Gastrocnemius medialis (tissue), 4 donors: Measurements from ENCODE around the gene C8A. TPM values are rescaled to one million over a fixed set of nuclear protein-coding genes. Genes with fewer than 3 reads are reported as not detected.

Source experiments
- ATAC-seq, 2 donors: fragments of 150-250 bp; one replicate each; pipeline ENCODE4 v1.9.1; 2016
- DNase-seq, 2 donors: peaks; one replicate each; pipeline ENCODE4 v3.0.0-alpha.2; 2019
- H3K27ac ChIP-seq, 4 donors: fragments of 200-600 bp; sonication (generic); 1 replicate in 1 of 4; 2 replicates in 3 of 4; pipeline ENCODE4 v1.5.1; 2016 to 2018; ENCODE audit warnings: mild to moderate bottlenecking in 2 of 4, moderate library complexity in 1 of 4
- H3K27me3 ChIP-seq, 3 donors: fragments of 200-600 bp; sonication (generic) in 2 of 3; 1 replicate in 1 of 3; 2 replicates in 2 of 3; pipeline versions ENCODE4 v1.5.1 to v1.6.0; 2016 to 2019; ENCODE audit warnings: mild to moderate bottlenecking in 1 of 3, moderate library complexity in 1 of 3
- H3K36me3 ChIP-seq, 2 donors: fragments of 200-600 bp; sonication (generic) in 1 of 2; one replicate each; pipeline ENCODE4 v1.5.1; 2017 to 2018
- H3K4me1 ChIP-seq, 2 donors: fragments of 200-600 bp; sonication (generic) in 1 of 2; one replicate each; pipeline ENCODE4 v1.5.1; 2016 to 2017; ENCODE audit warnings: mild to moderate bottlenecking in 2 of 2
- H3K4me3 ChIP-seq, 4 donors: fragments of 200-600 bp; sonication (generic) in 3 of 4; 1 replicate in 1 of 4; 2 replicates in 3 of 4; pipeline ENCODE4 v1.5.1; 2016 to 2019; ENCODE audit warnings: mild to moderate bottlenecking in 2 of 4
- H3K9me3 ChIP-seq, 3 donors: fragments of 200-600 bp; sonication (generic) in 2 of 3; 1 replicate in 1 of 3; 2 replicates in 2 of 3; pipeline ENCODE4 v1.5.1; 2016 to 2019
- POLR2A ChIP-seq, 2 donors: fragments of 450-650 bp; IDR thresholded peaks; one replicate each; pipeline ENCODE4 v1.6.1; 2017; ENCODE audit warnings: antibody characterized with exemption in 2 of 2, mild to moderate bottlenecking in 2 of 2, moderate library complexity in 2 of 2
- in situ Hi-C, 4 donors: fragments of 200-750 bp; cut with MboI; loops; one replicate each; pipeline versions ENCODE4 v1.15.0 to v1.8.0; 2017; ENCODE audit warnings: low sequenced_read_pairs in 4 of 4
- intact Hi-C: fragments of 100-400 bp; cut with DNase I; formaldehyde crosslinking; loops from one replicate; pipeline ENCODE4 v1.15.1; 2023; ENCODE audit warnings: low total_unique reads
- total RNA-seq, 4 donors: library from RNA; depleted of rRNA; stranded (reverse); fragments of >200 nt; gene quantifications; one replicate each; pipeline versions ENCODE4 v1.1.0 to v1.2.3, GENCODE V29; 2016
- TF ChIP-seq, protein P1 (sequence below), 5 experiments: fragments of 450-650 bp in 3 of 5; fragments of 200-600 bp in 2 of 5; sonication (generic) in 2 of 5; IDR thresholded peaks in 4 of 5; conservative IDR thresholded peaks in 1 of 5; 1 replicate in 4 of 5; 2 replicates in 1 of 5; pipeline ENCODE4 v1.5.1; 2016 to 2019; ENCODE audit warnings: antibody characterized with exemption in 5 of 5, mild to moderate bottlenecking in 3 of 5, moderate library complexity in 3 of 5

The C8A gene
- total RNA-seq, 4 donors from 2014 or later, result 0.20 to 0.40 TPM; not detected in 2

DNA sequence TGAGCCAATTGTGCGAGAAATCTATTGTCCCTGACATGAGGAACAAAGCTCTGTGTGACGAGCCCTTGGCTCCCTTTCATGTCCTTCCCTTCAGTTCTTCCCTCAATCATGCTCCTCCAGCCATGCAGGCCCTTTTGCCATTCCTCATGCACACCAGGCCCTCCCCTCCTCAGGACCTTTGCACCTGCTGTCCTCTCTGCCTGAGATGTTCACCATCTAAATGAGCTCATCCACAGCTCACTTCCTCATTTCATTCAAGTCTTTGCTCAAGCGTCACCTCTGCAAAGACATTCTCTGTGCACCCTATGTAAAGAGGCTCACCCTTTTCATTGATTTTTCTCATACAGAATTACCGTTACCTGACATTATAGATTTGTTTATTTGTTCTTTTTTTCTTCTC lies 67.5 kb downstream of the C8A start:
- no peaks in the 10 kb centered on the region for H3K4me1 ChIP-seq
- no peaks in the 10 kb centered on the region for H3K36me3 ChIP-seq
- ATAC-seq (no peak), DNase-seq (no peak)
- intact Hi-C loops (no loop called here), in situ Hi-C loops (no loop called here)
- TF ChIP-seq, protein P1, sequence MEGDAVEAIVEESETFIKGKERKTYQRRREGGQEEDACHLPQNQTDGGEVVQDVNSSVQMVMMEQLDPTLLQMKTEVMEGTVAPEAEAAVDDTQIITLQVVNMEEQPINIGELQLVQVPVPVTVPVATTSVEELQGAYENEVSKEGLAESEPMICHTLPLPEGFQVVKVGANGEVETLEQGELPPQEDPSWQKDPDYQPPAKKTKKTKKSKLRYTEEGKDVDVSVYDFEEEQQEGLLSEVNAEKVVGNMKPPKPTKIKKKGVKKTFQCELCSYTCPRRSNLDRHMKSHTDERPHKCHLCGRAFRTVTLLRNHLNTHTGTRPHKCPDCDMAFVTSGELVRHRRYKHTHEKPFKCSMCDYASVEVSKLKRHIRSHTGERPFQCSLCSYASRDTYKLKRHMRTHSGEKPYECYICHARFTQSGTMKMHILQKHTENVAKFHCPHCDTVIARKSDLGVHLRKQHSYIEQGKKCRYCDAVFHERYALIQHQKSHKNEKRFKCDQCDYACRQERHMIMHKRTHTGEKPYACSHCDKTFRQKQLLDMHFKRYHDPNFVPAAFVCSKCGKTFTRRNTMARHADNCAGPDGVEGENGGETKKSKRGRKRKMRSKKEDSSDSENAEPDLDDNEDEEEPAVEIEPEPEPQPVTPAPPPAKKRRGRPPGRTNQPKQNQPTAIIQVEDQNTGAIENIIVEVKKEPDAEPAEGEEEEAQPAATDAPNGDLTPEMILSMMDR (IDR thresholded peaks at IDR 0.05 in 4 of 5, conservative IDR thresholded peaks at IDR 0.05 in 1 of 5), result no peak
- no peak for TF ChIP-seq POLR2A (IDR thresholded peaks at IDR 0.05)
- H3K9me3 ChIP-seq, result no peaks in the 10 kb centered on the region
- no peak overlapping the region for H3K4me3 ChIP-seq
- no peak overlapping the region for H3K27ac ChIP-seq
- H3K27me3 ChIP-seq, result no peaks in the 10 kb centered on the region

DNA sequence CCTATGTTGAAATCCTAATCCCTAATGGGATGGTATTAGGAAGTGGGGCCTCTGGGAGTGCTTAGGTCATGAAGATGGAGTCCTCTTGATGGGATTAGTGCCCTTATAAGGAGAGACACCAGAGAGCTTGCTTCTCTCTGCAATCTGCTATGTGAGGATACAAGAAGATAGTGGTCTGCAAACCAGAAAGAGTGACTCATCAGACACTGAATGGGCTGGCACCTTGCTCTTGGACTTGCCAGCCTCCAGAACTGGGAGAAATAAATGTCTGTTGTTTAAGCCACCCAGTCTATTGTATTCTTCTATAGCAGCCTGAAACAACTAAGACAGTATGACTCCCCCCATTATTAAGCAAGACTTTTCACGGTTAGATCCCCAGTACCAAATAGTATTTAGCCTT lies 67.9 kb downstream of the C8A start:
- no peak overlapping the region for H3K4me3 ChIP-seq
- TF ChIP-seq, protein P1 (IDR thresholded peaks at IDR 0.05 in 4 of 5, conservative IDR thresholded peaks at IDR 0.05 in 1 of 5), result no peak
- TF ChIP-seq POLR2A (IDR thresholded peaks at IDR 0.05), result no peak
- no peak for ATAC-seq
- H3K36me3 ChIP-seq, result no peaks in the 10 kb centered on the region
- H3K4me1 ChIP-seq, result no peaks in the 10 kb centered on the region
- H3K9me3 ChIP-seq, result no peaks in the 10 kb centered on the region
- DNase-seq, result no peak
- no peak overlapping the region for H3K27ac ChIP-seq
- no peaks in the 10 kb centered on the region for H3K27me3 ChIP-seq
- in situ Hi-C loops, result no loop called here
- intact Hi-C loops, result no loop called here

DNA sequence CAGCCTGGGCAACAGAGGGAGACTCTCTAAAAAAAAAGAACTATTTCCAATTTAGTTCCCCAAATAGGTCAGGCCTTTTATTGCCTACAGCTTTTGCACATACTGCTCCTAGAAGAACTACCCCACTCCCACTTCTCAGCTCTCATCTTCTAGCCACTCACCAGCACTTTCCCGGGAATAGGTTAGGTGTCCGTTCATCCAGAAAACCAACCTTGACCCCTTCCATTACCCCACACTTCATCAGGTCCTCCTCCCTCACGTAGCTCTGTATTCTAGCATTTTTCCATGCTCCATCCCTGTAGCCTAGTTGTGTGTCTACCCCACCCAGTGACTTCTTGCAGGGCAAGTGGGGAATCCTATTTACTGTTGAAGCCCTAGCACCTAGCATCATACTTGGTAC lies 68.6 kb downstream of the C8A start:
- H3K27ac ChIP-seq, result no peak overlapping the region
- intact Hi-C loops (no loop called here), in situ Hi-C loops (no loop called here)
- no peaks in the 10 kb centered on the region for H3K27me3 ChIP-seq
- H3K9me3 ChIP-seq, result no peaks in the 10 kb centered on the region
- ATAC-seq (no peak), DNase-seq (no peak)
- no peak for TF ChIP-seq POLR2A (IDR thresholded peaks at IDR 0.05)
- TF ChIP-seq, protein P1 (IDR thresholded peaks at IDR 0.05 in 4 of 5, conservative IDR thresholded peaks at IDR 0.05 in 1 of 5), result no peak
- no peaks in the 10 kb centered on the region for H3K4me1 ChIP-seq
- no peaks in the 10 kb centered on the region for H3K36me3 ChIP-seq
- H3K4me3 ChIP-seq, result no peak overlapping the region

DNA sequence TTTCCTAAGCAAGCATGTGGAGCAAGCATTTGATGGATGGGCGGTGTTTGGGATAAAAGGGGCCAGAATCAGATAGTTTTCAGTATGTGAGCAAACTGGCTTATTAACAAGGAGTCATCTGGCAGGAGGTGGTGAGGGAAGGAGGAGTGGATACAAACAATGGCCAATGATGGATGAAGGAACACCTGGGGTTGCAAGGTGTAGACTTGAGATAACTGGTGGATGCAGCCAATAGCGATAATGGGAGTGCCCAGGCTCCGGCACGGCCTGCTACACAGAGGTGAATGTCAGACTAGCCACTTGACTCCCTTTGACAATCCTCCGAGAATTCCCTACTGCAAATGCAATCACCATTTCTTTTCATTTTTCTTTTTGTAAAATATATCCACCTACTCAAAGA lies 69.5 kb downstream of the C8A start:
- Histone ChIP-seq H3K27ac (no peak overlapping the region), H3K27me3 (no peaks in the 10 kb centered on the region), H3K4me3 (no peak overlapping the region), H3K9me3 (no peaks in the 10 kb centered on the region), H3K4me1 (no peaks in the 10 kb centered on the region), H3K36me3 (no peaks in the 10 kb centered on the region)
- DNase-seq (no peak), ATAC-seq (no peak)
- in situ Hi-C loops, result no loop called here
- TF ChIP-seq, protein P1 (IDR thresholded peaks at IDR 0.05 in 4 of 5, conservative IDR thresholded peaks at IDR 0.05 in 1 of 5), result no peak
- TF ChIP-seq POLR2A (IDR thresholded peaks at IDR 0.05), result no peak
- intact Hi-C loops, result no loop called here

DNA sequence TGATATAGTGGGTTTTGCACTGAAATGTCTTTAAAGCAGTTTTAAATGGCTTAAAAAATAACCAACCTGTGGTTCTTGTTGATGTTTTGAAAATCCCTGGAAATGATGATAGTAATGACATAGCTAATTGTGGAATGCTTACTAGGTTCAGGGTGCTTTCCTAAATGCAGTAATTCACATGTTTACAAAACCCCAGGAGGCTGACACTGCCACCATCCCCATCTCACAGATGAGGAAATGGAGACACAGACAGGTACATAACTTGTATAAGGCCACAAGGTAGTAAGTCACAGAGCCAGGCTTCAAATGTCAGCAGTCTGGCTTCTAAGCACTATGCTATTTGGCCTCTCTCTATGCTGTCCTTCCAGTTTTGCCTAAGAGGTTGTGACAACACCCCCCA lies 70.6 kb downstream of the C8A start:
- intact Hi-C loops, result no loop called here

More for the DNA sequence above, 70.6 kb downstream of the C8A start:
- H3K27me3 ChIP-seq, result no peaks in the 10 kb centered on the region
- no peak for ATAC-seq
- no peaks in the 10 kb centered on the region for H3K4me1 ChIP-seq
- in situ Hi-C loops, result no loop called here
- no peak for DNase-seq
- TF ChIP-seq, protein P1 (IDR thresholded peaks at IDR 0.05 in 4 of 5, conservative IDR thresholded peaks at IDR 0.05 in 1 of 5), result no peak
- no peak for TF ChIP-seq POLR2A (IDR thresholded peaks at IDR 0.05)
- H3K36me3 ChIP-seq, result no peaks in the 10 kb centered on the region
- no peak overlapping the region for H3K27ac ChIP-seq
- H3K4me3 ChIP-seq, result no peak overlapping the region
- no peaks in the 10 kb centered on the region for H3K9me3 ChIP-seq
